ENCODE data around the gene CASQ2. TPM values are rescaled to one million over a fixed set of nuclear protein-coding genes. Genes with fewer than 3 reads are reported as not detected.

The CASQ2 gene
- total and polyA plus RNA-seq, 2 donors (not counting 1 experiment from before 2014, with no cell fraction given), result not detected

- H3K4me1 Mint-ChIP-seq, result peaks cover 4% of the 10 kb centered on the region
- no peak overlapping the region for H3K4me3 Mint-ChIP-seq
- Histone ChIP-seq H3K4me3 (ENCODE audit: control extremely low read depth in 1 of 5, extremely low read depth in 1 of 5, insufficient read depth in 1 of 5, low read depth in 2 of 5, low read length in 4 of 5) (no peak overlapping the region), H3K79me2 (ENCODE audit: control insufficient read depth, insufficient read depth, low read length) (no peaks in the 10 kb centered on the region), H3K4me1 (ENCODE audit: control insufficient read depth in 2 of 2, insufficient read depth in 2 of 2, low read length in 2 of 2) (no peaks in the 10 kb centered on the region), H3K27me3 (replicated peaks in 1 of 4; ENCODE audit: control extremely low read depth in 1 of 4, control insufficient read depth in 3 of 4, insufficient read depth in 4 of 4, low read length in 3 of 4) (no peaks in the 10 kb centered on the region), H2AFZ (ENCODE audit: insufficient read depth, low read depth, low read length, poor library complexity, severe bottlenecking) (no peak overlapping the region), H4K20me1 (ENCODE audit: control insufficient read depth, insufficient read depth, low read length, poor library complexity, severe bottlenecking) (no peaks in the 10 kb centered on the region), H3K36me3 (replicated peaks in 1 of 2; ENCODE audit: control extremely low read depth in 1 of 2, control insufficient read depth in 1 of 2, extremely low read depth in 1 of 2, insufficient read depth in 2 of 2, low read length in 1 of 2) (no peaks in the 10 kb centered on the region), H3K9me3 (ENCODE audit: control extremely low read depth in 1 of 3, control insufficient read depth in 2 of 3, insufficient read depth in 1 of 3, low read length in 2 of 3) (no peaks in the 10 kb centered on the region), H3K4me2 (replicated peaks; ENCODE audit: low read depth, low read length, poor library complexity, severe bottlenecking) (no peak overlapping the region), H3K27ac (ENCODE audit: low read length in 2 of 2) (no peak overlapping the region), H3K9ac (ENCODE audit: low read length) (no peak overlapping the region)
- 95% methylated on average over 10 of the region's 13 CpGs for WGBS (ENCODE audit: insufficient coverage)
- TF ChIP-seq CTCF (IDR thresholded peaks at IDR 0.05), result no peak
- no peak for TF ChIP-seq EZH2 (IDR thresholded peaks at IDR 0.05; ENCODE audit: borderline replicate concordance, insufficient read depth, low read depth, low read length, poor library complexity, severe bottlenecking)
- H3K27ac Mint-ChIP-seq, result no peak overlapping the region
- no peak for DNase-seq
- ChIA-PET POLR2A (no interaction called here), CTCF (interaction anchor here (1.0 kb wide), 1 partner anchor 33 kb away, joined by 3 read pairs; no protein-coding TSS in a partner anchor)
- no peak for ATAC-seq (ENCODE audit: low read depth)
- intact Hi-C loops (cut with micrococcal nuclease), result no loop called here
- no peaks in the 10 kb centered on the region for H3K27me3 Mint-ChIP-seq
- H3K9me3 Mint-ChIP-seq (ENCODE audit: insufficient read depth), result no peaks in the 10 kb centered on the region
Measured at GRCh38 chr1:115672224-115673009, 96.1 kb downstream of the CASQ2 start.

- Histone ChIP-seq H2AFZ (ENCODE audit: insufficient read depth, low read depth, low read length, poor library complexity, severe bottlenecking) (no peak overlapping the region), H3K4me1 (ENCODE audit: control insufficient read depth in 2 of 2, insufficient read depth in 2 of 2, low read length in 2 of 2) (no peaks in the 10 kb centered on the region), H3K79me2 (ENCODE audit: control insufficient read depth, insufficient read depth, low read length) (no peaks in the 10 kb centered on the region), H3K9ac (ENCODE audit: low read length) (no peak overlapping the region), H3K36me3 (replicated peaks in 1 of 2; ENCODE audit: control extremely low read depth in 1 of 2, control insufficient read depth in 1 of 2, extremely low read depth in 1 of 2, insufficient read depth in 2 of 2, low read length in 1 of 2) (no peaks in the 10 kb centered on the region), H3K27me3 (replicated peaks in 1 of 4; ENCODE audit: control extremely low read depth in 1 of 4, control insufficient read depth in 3 of 4, insufficient read depth in 4 of 4, low read length in 3 of 4) (no peaks in the 10 kb centered on the region), H4K20me1 (ENCODE audit: control insufficient read depth, insufficient read depth, low read length, poor library complexity, severe bottlenecking) (no peaks in the 10 kb centered on the region), H3K4me2 (replicated peaks; ENCODE audit: low read depth, low read length, poor library complexity, severe bottlenecking) (no peak overlapping the region), H3K27ac (ENCODE audit: low read length in 2 of 2) (no peak overlapping the region), H3K4me3 (ENCODE audit: control extremely low read depth in 1 of 5, extremely low read depth in 1 of 5, insufficient read depth in 1 of 5, low read depth in 2 of 5, low read length in 4 of 5) (no peak overlapping the region), H3K9me3 (ENCODE audit: control extremely low read depth in 1 of 3, control insufficient read depth in 2 of 3, insufficient read depth in 1 of 3, low read length in 2 of 3) (no peaks in the 10 kb centered on the region)
- H3K4me3 Mint-ChIP-seq, result no peak overlapping the region
- CTCF ChIA-PET, result no interaction called here
- POLR2A ChIA-PET, result no interaction called here
- no peaks in the 10 kb centered on the region for H3K4me1 Mint-ChIP-seq
- DNase-seq (no peak), ATAC-seq (ENCODE audit: low read depth) (no peak)
- intact Hi-C loops (cut with micrococcal nuclease), result no loop called here
- H3K27ac Mint-ChIP-seq, result no peak overlapping the region
- TF ChIP-seq EZH2 (IDR thresholded peaks at IDR 0.05; ENCODE audit: borderline replicate concordance, insufficient read depth, low read depth, low read length, poor library complexity, severe bottlenecking) (no peak), CTCF (IDR thresholded peaks at IDR 0.05) (no peak)
- 76% methylated on average over 17 of the region's 19 CpGs for WGBS (ENCODE audit: insufficient coverage)
- H3K9me3 Mint-ChIP-seq (ENCODE audit: insufficient read depth), result no peaks in the 10 kb centered on the region
- no peaks in the 10 kb centered on the region for H3K27me3 Mint-ChIP-seq
Measured at GRCh38 chr1:115671176-115671934, 97.2 kb downstream of the CASQ2 start.
